NOMO-1 treated with DMSO at 0.1 percent for 48 hours (cell line): Measurements from ENCODE around the gene FMNL3.

Source experiments
- DNase-seq: peaks from one replicate; lab custom pipeline; 2025; ENCODE audit not compliant: unreplicated experiment; lab: John Stamatoyannopoulos, UW

FMNL3 gene

DNA sequence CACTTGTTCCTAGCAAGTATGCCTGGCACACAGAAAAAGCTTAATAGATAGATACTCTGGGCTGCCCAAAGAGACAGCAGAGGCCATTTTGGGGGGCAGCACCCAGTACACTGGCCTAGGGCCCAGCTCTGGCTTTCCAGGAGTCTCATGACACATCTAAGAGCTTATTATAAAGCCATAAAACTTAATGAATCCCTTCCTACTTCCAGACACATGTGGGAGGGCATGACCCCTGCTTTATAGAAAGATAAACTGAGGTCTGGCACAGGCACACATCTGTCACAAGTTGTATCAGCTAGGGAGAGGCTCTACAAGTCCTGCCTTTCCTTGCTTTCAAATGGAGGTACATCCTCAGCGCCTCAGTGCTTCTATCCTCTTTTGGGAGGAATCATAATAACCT is 27.1 kb downstream of the FMNL3 start:
- DNase-seq, result no peak

DNA sequence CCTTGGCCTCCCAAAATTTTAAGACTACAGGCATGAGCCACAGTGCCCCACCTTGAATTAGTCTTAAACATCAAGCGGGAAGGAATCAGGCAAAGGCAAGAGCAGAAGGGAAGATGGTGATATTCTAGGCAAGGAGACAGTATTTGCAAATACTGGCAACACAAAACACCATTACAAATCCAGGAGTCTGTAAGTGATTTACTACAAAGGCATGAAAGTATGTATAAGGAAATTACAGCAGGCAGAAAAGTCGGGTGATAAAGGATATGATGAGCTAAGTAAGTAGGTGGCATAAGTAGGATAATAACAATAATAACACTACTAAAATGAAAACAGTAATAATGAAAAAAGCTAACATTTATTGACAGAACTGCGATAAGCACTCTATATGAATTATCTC is 28.5 kb downstream of the FMNL3 start:
- no peak for DNase-seq

DNA sequence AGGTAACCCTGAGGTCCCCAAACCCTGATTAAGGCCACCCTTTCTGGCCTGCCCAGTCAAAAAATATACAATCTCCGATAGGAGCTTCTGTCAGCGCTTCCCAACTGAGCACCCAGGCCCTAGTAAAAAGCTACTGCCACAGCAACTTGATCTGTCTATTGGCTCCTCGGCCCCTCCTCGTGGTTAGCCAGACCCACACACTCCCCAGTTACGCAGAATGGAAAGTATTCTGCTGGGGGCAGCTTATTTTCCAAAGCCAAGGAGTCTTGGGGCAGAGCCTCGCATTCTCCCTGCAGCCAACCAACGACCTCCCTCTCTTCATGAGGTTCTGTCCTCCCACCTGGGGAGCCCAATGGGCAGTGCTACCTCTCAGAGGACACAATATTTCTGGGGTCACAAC is 32.1 kb downstream of the FMNL3 start:
- DNase-seq, result no peak

DNA sequence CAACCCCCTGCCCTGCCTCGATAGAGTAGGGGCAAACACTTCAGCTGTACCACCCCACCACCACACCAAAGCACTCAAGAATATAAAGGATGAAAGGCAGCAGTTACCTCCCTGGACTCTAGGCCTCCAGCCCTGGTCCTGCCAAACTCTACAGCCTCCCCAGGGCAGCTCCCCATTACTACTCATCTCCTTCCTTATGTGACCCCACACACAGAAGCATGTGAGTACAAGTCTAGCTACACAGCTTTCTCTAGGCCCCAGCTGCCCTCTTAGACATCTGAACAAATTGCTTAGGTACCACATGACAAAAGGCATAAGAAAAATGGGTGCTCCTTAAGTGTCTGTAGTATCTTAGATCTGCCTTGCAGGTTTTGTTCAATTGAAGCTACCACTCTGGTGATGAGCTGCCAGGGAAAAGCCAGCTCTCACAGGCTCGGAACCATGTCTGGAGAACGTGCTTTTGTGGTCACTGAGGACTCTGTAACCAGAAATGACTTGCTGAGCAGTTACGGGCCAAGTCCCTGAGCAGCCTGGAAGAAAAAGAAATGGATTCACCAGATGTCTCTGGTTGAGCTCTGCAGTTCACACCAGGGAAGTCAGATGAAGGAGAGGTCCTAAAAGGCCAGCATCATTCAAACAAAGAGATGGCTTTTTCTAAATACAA is 32.8 kb downstream of the FMNL3 start:
- DNase-seq, result no peak

DNA sequence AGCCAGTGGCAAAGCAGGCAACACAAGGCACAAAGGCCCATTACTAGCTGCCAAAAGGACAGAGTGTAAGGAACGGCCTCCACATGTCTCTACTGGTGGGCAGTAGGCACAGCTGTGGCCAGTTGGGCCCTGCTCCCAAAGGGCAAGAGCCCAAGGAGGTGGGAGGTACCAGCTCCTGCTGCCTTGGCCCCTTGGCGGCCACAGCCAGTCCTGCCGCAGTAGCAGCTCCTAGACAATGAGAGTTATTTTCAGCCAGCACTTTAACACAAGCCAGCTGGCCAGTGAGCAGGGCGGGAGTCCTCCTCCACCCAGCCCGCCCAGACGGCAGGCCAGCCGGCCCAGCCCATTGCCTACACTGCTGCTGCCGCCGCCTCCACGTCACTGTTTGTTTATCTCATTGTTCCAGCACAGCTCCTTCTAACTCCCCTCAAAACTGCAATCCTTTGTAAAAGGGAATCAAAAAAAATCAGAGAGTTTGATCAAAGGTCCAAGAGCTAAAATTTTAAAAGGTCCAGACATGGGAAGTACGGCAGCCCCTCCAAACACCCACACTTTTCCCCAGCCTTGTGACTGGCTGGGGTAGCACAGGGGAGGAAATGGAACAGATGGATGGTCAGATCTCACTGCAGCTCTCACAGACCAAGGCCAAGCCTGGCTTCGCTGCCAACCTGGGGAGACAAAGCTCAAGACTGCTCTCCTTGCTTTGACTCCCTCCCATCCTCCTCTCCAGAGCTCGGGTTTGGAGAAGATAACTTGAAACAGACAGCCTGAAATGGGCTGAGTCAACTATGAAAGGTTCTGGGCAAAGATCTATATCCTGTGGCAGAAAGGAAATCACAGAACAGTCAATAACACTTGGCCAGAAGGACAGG is 33.5 kb downstream of the FMNL3 start:
- no peak for DNase-seq

DNA sequence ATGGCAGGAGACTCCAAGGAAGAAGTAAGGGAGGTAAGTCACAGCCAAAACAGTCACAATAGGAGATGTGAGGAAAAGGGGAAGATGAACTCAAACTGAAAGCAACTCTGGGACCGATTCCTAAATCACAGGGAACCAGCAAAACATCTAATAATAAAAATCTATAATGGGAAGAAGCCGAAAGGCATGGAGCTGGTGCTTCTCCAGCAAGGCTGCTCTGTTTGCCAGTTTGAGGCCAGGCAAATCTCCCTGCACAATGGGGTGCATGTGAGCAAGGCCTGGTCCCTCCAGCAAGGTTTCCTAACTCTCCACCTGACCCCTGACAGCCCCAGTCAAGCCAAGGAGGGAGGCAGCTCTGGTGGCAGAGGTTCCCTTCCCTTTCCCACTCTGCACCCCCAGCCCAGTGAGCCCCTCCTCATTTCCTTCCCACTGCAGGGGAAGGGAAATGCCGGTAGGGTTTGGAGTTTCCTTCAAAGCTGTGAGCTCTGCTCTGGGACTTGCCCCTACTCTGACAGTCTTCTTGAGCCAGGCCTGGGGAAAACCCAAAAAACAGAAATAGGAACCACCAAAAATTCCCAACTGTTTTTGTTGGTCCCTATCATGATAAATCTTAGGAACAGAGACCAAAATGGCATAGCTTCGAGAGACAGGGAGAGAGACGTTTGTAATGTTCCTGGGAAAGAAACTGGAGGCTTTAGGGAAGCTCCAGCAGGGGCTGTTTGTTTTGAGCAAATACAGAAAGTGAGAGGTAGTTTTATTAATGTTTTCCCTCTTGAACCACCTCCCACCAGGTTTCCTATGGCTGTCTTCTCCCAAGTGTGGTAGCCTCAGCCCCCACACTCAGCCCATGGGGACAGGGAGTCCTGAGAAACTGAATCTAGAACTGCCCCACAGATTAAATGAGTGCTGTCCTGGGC is 34.6 kb downstream of the FMNL3 start:
- peak; percentile 18 for DNase-seq

DNA sequence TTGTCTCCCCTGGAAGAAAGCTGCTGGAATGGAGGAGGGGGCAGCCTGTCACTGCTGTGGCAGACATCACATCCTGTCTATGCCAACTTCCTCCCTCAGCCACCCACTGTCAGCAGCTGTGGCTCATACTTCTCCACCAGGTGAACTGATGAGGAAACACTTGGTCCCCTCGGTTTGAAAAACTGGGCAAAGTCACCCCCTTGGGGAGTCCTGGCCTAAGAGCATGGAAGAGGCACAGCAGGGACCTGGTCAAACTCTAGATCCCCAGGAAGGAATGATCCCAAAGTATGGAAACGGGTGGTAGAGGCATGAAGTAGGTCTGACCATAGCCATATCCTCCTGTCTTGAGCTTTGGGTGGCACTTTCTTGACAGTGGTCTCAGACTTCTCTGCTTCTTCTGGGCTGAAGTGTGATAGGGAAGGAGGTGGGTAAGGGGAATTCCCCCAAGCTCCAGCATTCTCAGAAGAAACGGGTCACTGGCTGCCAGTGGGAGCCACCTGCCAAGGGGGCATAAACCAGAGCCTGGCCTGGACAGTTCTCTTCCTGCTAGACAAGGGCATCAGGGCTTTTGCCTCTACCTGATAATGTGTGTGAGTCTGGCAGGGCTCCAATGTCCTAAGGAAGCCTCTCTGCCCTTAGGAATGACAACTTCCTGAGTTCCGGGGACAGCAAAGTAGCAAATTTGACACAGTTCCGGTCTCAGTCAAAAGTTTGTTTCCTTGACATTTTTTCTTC is 36.0 kb downstream of the FMNL3 start:
- DNase-seq, result peak; percentile 12

DNA sequence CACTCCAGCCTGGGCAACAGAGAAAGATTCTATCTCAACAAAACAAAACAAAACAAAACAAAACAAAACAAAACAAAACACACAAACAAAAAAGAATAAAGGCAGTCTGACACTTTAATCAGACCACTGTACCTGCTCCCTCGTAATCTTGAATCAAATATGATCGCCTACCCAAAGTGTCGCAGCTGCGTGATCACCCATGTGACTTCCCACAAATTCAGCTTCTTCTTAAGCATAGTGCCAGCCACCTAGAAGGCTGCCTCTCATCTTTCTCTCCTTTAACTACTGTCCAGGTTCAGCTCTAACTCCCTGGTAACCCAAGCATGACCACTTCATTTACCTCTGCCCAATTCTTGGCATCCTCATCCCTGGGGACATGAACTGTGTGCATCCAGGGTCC is 37.4 kb downstream of the FMNL3 start:
- DNase-seq, result no peak

DNA sequence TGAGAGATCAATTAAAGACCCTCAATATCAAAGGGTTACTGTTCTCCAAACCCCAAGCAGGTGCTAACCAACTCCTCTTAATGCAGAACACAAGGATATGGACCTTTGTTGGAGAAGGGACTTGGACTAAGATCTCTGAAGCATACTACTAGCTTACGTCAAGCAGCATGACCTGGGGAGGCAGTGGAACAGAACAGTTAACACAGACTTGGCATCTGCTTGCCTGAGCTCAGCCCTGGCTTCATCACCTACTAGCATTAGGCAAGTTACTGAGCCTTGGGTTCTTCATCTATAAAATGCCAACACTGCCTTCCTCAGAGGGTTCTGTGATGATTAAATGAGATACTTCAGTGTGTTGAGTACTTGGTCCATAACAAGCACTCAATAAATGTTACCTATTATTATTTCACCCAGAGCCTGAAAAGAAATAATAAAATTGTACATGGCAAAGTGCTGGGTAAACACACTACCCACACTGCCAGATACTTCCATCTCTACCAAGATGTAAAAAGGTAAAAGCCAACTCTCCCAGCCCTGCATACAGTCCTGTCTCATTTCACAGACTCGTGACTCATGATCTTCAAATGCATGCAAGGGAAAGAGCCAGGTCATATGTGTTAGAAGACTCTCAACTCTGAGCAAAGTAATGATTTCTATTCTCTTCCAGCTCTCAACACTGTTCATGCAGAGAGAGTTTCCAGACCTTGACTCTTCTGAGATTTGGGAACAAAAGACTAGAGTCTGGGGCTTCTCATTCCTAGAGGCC is 39.7 kb downstream of the FMNL3 start:
- no peak for DNase-seq

DNA sequence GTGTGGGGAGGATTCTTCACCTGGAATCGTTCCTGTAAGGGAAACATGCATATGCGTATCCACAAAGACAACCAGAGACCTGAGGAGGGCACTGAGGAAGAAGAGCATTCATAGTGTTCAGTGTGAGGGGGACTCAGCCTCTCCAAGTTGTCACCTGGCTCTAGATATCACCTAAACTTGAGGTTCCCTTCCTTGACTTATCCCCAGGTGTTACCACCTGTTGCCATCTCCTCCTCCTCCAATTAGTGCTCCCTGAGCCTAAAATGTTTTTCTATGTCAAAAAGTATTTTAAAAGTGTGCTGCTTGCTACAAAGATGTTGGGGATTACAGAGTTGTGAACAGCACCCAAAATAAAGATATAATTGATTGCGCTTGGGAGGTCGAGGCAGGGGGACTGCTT is 41.0 kb downstream of the FMNL3 start:
- DNase-seq, result no peak

DNA sequence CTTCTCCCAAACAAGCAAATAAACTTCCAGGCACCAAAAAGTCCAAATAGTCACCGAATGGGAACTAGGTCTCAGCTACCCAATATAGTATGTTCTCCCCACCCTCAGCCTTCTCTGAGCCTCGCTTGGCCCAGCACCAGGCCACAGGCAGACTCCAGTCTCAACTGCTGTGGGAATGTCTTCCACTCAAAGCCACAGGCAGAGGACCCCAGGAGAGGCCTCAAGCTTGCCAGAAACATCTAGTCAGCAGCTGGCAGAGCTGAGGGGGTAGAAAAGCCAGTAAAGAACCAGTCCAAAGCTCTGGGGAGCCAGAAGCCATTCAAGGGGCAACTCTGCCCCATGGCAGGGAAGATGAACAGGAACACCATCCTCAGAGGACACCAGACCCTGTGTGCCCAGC is 41.8 kb downstream of the FMNL3 start:
- no peak for DNase-seq

DNA sequence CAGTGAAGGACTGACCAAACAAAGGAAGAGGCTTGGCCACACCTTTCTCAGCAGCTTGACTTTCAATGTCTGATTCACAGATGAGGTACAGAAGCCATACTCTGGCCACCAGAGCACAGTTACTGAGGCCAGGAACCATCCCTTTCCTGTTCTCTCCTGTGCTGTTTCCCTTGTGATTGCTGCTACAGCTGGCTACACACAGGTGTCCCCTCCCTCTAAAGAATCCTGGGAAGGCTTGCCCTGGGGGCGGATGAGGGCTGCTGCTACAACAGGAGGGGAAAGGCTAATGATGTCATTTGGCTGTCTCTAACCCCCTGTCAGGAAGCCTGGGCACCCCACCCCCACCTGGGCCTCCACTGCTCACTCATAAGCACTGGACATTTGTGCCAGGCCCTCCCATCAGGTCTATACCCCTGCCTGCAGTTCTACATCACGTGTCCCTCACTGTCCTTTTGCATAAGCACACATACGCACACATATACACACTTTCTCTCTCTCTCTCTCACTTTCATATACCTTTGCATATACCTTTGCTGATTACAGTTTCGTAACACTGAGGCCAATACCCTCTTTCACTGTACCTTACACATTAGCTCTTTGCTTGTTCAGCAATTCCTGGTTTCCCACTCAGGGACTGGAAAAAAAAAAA is 42.5 kb downstream of the FMNL3 start:
- no peak for DNase-seq

DNA sequence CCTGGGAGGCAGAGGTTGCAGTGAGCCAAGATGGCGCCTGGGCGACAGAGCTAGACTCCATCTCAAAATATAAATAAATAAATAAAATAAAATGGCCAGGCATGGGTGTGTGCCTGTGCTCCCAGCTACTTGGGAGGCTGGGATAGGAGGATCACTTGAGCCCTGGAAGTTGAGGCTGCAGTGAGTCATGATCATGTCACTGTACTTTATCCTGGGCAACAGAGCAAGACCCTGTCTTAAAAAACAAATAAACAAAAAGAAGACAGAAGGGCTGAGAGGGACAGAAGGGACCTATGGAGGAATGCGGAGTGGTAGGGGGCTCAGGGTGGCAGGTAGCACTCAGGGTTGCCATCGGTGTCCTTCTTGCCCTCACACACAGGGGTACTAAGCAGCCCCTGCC is 43.0 kb downstream of the FMNL3 start:
- DNase-seq, result no peak

DNA sequence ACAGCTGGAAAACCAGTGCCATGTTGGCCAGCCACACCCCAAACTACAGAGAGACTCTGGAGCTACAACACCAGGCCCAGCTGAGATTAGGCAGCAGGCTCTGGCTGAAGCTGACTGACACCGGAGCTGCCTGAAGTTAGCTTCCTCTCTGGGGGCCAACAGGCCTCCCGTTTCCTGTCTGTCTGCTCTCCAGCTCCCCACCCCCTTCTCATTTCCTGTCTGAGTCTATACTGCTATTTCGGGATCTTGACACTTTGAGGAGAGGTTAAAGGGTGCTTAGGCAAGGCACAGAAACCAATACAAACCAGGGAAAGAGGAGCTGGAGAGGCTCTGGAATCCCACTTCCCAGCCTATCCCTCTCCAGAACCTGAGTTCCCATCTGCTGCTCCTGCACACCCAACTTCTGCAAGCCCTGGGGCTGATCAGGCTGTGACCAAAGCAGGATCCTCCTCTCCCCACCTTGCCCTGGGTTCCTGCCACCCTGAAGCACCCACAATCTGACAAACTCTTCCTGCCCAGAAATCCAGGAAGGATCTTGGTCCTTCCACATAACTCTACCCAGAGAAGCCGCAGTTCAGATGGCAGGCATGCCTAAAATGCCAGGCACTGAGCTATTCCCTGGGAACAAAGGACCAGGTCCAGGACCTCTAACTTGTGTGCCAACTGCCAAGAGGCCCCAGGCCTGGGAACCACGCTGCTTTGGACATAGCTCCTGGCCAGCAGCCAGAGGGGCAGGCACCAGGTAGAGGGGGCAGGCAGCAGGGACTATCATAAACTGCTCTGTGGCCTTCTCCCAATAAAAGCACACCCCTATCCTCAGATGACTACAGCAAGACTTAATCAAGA is 44.0 kb downstream of the FMNL3 start:
- DNase-seq, result peak; percentile 97

DNA sequence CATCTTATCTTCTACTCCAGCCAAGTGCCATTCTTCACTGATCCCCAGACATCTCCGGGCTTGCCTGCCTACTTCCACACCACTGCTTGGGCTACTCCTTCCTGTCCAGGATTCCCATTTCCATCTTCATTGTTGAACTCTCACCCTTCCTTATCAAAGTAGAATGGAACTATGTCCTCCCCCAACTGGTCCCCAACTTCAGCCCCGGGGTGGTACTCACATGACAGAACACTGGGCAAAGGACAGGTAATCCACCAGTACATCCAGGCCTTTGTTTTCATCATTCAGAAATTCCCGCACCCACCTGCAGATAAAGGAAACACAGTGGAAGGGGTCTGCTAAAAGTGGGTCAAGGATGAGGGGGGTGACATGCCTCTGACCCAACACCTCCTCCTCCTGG is 45.5 kb downstream of the FMNL3 start:
- DNase-seq, result no peak

DNA sequence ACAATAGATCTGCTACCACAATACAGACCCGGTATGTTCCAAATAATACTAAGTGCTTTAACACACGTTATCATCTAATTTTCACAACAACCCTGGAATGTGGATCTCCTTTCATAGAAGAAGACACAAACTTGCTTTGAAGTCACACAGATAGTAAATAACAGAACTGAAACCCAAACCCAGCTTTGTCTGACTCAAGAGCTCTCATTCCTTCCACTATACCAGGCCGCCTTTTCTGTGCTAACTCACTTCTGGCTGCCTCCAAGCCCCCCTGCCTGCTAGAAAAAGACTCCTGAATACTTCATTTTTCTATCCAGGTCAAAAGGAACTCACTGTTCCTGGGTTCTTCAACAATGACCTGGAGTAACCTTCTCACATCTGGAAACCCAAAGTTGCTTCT is 46.0 kb downstream of the FMNL3 start:
- DNase-seq, result peak; percentile 67

DNA sequence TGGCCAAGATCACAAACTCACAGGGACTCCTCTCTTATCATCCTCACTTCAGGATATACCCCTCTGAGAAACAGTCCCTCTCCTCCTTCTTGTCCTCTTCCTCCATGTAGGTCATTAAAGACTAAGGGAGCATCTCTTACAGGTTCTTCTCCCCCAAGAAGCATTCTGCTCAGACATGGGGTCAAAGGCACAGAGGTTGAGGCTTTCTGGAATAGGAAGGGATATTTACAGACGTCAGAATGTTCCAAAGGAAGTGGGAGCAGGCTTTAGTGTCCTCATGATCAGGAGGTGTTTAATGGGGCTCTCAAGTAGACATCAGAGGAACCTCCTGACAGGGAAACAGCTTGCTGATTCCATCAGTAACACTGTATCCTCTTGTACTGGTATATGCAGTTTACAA is 47.5 kb downstream of the FMNL3 start:
- no peak for DNase-seq

DNA sequence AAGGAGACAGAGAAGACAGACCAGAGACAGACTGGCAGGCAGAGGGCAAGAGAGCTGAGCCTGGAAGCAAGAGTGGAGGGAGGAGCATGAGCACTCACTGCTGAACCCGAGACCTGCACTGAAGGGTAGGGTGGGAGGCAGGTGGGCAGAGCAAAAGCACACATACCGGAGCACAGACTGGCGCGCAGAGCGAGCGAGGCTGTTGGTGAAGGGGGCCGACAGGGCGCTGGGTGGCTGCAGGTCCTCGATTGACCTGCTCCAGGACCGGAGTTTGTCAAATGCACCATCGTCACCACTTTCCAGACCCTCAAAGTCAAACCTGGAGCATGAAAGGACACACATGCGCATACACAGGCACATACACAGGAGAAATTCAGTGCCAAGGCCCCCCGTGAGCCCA is 48.9 kb downstream of the FMNL3 start:
- DNase-seq, result no peak
